ENCODE measurements around the gene IDNK. TPM values are rescaled to one million over a fixed set of nuclear protein-coding genes. Genes with fewer than 3 reads are reported as not detected.

Gene IDNK
- total and polyA plus RNA-seq, 2 experiments from 2014 or later = 1.6 to 5.9 TPM

DNA sequence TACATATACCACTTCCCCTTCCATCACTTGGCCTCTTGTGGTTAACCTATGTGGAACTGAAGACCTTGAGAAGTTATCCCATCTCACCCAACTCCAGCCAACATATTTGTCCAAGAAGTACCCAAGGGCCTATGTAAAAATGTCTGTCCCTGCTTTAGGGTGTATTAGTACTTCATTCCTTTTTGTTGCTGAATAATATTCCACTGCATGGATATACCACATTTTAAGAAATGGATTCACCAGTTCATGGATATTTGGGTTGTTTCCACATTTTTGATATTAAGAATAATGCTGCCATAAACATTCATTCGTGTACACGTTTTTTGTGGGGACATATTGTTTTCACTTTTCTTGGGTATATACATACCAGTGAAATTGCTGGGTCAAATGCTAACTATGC lies 28.6 kb downstream of the IDNK start:
- 97 to 100% methylated on average over 2 of the region's 2 CpGs for WGBS, 2 experiments (ENCODE audit: low coverage in 1 of 2, low lambda C conversion rate in 2 of 2, missing lambda C conversion rate in 2 of 2)
- H3F3A ChIP-seq (ENCODE audit: insufficient read depth) = no peaks in the 10 kb centered on the region
- no peaks in the 10 kb centered on the region for H3K9me3 ChIP-seq (ENCODE audit: low read depth)
- no peak for DNase-seq
- peaks cover 28% of the 10 kb centered on the region for H3K36me3 ChIP-seq (ENCODE audit: low read depth)
- no peak overlapping the region for H3K4me3 ChIP-seq
- H2AFZ ChIP-seq = no peak overlapping the region
- peaks cover 12% of the 10 kb centered on the region for H3K79me2 ChIP-seq (ENCODE audit: insufficient read depth)
- TF ChIP-seq EZH2phosphoT487 (IDR thresholded peaks at IDR 0.05; ENCODE audit: insufficient read depth, low read depth) = no peak
- no peak for TF ChIP-seq EZH2 (IDR thresholded peaks at IDR 0.05; ENCODE audit: insufficient read depth, poor library complexity, severe bottlenecking)
- H4K20me1 ChIP-seq (ENCODE audit: insufficient read depth) = no peaks in the 10 kb centered on the region
- in situ Hi-C loops (cut with MboI) = no loop called here
- H3K9ac ChIP-seq = no peak overlapping the region
- no peak overlapping the region for H3K4me2 ChIP-seq (ENCODE audit: unreplicated experiment)
- H3K27ac ChIP-seq = no peak overlapping the region
- no peaks in the 10 kb centered on the region for H3K27me3 ChIP-seq (replicated peaks; ENCODE audit: insufficient read depth)
- H3K4me1 ChIP-seq (ENCODE audit: insufficient read depth) = no peaks in the 10 kb centered on the region
- no peaks in the 10 kb centered on the region for H3K9me2 ChIP-seq (ENCODE audit: insufficient read depth)

DNA sequence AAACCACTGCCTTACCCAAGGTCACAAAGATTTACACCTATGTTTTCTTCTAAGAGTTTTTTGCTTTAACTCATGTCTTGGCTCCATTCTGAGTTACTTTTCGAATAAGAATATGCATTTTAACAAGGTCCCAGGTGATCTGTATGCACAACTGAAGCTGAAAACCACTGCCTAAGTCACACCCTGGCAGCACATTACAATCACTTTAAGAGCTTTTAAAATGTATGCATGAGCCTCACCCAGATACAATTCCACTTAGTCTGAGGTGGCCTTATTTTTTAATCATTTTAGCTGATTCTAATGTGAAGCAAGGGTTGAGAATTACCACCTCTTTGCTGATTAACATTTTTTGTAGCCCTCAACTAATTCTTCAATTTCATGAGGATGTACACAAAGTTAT lies 29.5 kb downstream of the IDNK start:
- WGBS, 2 experiments (ENCODE audit: low coverage in 1 of 2, low lambda C conversion rate in 2 of 2, missing lambda C conversion rate in 2 of 2) = 98 to 100% methylated on average over 1 of the region's 1 CpG

DNA sequence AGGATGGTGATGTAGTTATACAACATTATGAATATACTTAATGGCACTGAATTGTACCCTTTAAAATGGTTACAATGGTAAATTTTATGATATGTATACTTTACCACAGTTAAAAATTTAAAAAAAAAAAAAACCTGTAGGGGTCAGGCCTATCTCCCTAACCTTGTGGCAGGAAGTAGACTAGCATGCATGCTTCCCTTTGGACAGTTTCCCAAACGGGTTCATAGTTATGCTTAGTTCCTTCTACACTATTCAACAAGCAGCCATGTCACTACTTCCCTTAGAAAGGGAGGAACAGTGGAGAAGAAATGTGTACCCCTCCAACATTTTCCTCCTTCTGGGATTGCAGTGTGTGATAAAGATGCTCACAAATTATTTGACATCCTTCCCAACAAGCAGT lies 32.5 kb downstream of the IDNK start:
- Histone ChIP-seq H3K9me2 (ENCODE audit: insufficient read depth) (no peaks in the 10 kb centered on the region), H3F3A (ENCODE audit: insufficient read depth) (no peaks in the 10 kb centered on the region), H3K9me3 (ENCODE audit: low read depth) (no peaks in the 10 kb centered on the region), H4K20me1 (ENCODE audit: insufficient read depth) (no peaks in the 10 kb centered on the region), H3K4me1 (ENCODE audit: insufficient read depth) (no peaks in the 10 kb centered on the region), H3K4me3 (no peak overlapping the region), H3K9ac (no peak overlapping the region), H2AFZ (no peak overlapping the region), H3K27ac (no peak overlapping the region), H3K36me3 (ENCODE audit: low read depth) (peaks cover 53% of the 10 kb centered on the region), H3K4me2 (ENCODE audit: unreplicated experiment) (no peak overlapping the region), H3K79me2 (ENCODE audit: insufficient read depth) (peaks cover 38% of the 10 kb centered on the region), H3K27me3 (replicated peaks; ENCODE audit: insufficient read depth) (no peaks in the 10 kb centered on the region)
- in situ Hi-C loops (cut with MboI) = no loop called here
- DNase-seq = no peak
- WGBS, 2 experiments (ENCODE audit: low coverage in 1 of 2, low lambda C conversion rate in 2 of 2, missing lambda C conversion rate in 2 of 2) = 89 to 97% methylated on average over 1 of the region's 1 CpG
- TF ChIP-seq EZH2phosphoT487 (IDR thresholded peaks at IDR 0.05; ENCODE audit: insufficient read depth, low read depth) = no peak
- no peak for TF ChIP-seq EZH2 (IDR thresholded peaks at IDR 0.05; ENCODE audit: insufficient read depth, poor library complexity, severe bottlenecking)

More for the DNA sequence above, 29.5 kb downstream of the IDNK start:
- no peak overlapping the region for H3K4me2 ChIP-seq (ENCODE audit: unreplicated experiment)
- peaks cover 16% of the 10 kb centered on the region for H3K79me2 ChIP-seq (ENCODE audit: insufficient read depth)
- TF ChIP-seq EZH2phosphoT487 (IDR thresholded peaks at IDR 0.05; ENCODE audit: insufficient read depth, low read depth) (no peak), EZH2 (IDR thresholded peaks at IDR 0.05; ENCODE audit: insufficient read depth, poor library complexity, severe bottlenecking) (no peak)
- no peak overlapping the region for H3K4me3 ChIP-seq
- no peaks in the 10 kb centered on the region for H3K4me1 ChIP-seq (ENCODE audit: insufficient read depth)
- no peaks in the 10 kb centered on the region for H4K20me1 ChIP-seq (ENCODE audit: insufficient read depth)
- DNase-seq = no peak
- H3K9me2 ChIP-seq (ENCODE audit: insufficient read depth) = no peaks in the 10 kb centered on the region
- H3K27ac ChIP-seq = no peak overlapping the region
- H3K9me3 ChIP-seq (ENCODE audit: low read depth) = no peaks in the 10 kb centered on the region
- no peak overlapping the region for H3K9ac ChIP-seq
- no peak overlapping the region for H2AFZ ChIP-seq
- H3K36me3 ChIP-seq (ENCODE audit: low read depth) = peaks cover 28% of the 10 kb centered on the region
- in situ Hi-C loops (cut with MboI) = no loop called here
- H3K27me3 ChIP-seq (replicated peaks; ENCODE audit: insufficient read depth) = no peaks in the 10 kb centered on the region
- no peaks in the 10 kb centered on the region for H3F3A ChIP-seq (ENCODE audit: insufficient read depth)

DNA sequence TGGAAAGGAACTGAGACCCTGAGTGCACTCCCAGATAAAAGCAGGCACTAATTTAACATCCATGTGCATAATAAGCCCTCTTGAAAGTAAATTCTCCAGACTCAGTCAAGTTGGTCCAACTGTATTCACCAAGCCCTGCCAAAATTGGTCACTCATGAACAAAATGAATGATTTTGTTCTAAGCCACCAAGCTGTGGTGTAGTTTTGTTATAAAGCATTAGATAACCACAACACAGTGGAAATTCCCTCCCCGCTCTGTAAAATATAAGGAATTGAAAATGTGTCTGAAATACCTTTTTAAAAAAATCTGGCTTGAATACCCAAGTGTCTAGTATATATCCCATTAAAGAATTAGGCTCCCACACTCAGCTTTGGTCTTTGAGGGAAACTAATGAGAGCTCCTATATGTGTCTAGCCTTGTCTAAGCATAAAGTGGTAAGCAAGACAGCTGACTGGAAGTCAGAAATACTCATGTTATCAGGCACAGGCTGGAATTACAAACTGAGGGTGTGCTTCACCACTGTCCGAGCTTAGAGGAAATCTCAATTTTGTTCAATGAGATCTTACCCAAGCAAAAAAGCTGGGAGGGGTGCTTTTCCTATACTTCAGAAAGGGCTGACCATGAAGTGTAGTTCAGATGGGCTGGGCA lies 33.2 kb downstream of the IDNK start:
- Histone ChIP-seq H3K27ac (no peak overlapping the region), H3F3A (ENCODE audit: insufficient read depth) (no peaks in the 10 kb centered on the region), H3K36me3 (ENCODE audit: low read depth) (peaks cover 58% of the 10 kb centered on the region), H3K9me2 (ENCODE audit: insufficient read depth) (no peaks in the 10 kb centered on the region), H3K27me3 (replicated peaks; ENCODE audit: insufficient read depth) (no peaks in the 10 kb centered on the region), H3K79me2 (ENCODE audit: insufficient read depth) (peaks cover 43% of the 10 kb centered on the region), H2AFZ (no peak overlapping the region), H3K4me2 (ENCODE audit: unreplicated experiment) (no peak overlapping the region), H3K4me1 (ENCODE audit: insufficient read depth) (no peaks in the 10 kb centered on the region), H4K20me1 (ENCODE audit: insufficient read depth) (no peaks in the 10 kb centered on the region), H3K9ac (no peak overlapping the region), H3K9me3 (ENCODE audit: low read depth) (no peaks in the 10 kb centered on the region), H3K4me3 (no peak overlapping the region)
- in situ Hi-C loops (cut with MboI) = no loop called here
- WGBS, 2 experiments (ENCODE audit: low coverage in 1 of 2, low lambda C conversion rate in 2 of 2, missing lambda C conversion rate in 2 of 2) = 96 to 100% methylated on average over 2 of the region's 2 CpGs
- no peak for TF ChIP-seq EZH2phosphoT487 (IDR thresholded peaks at IDR 0.05; ENCODE audit: insufficient read depth, low read depth)
- TF ChIP-seq EZH2 (IDR thresholded peaks at IDR 0.05; ENCODE audit: insufficient read depth, poor library complexity, severe bottlenecking) = no peak
- DNase-seq = no peak

Data from GM23248 (cell line).